Measurements from ENCODE around the gene CEACAM8. TPM values are rescaled to one million over a fixed set of nuclear protein-coding genes. Genes with fewer than 3 reads are reported as not detected.

The CEACAM8 gene
- total RNA-seq, 4 donors from 2014 or later, result not detected

DNA sequence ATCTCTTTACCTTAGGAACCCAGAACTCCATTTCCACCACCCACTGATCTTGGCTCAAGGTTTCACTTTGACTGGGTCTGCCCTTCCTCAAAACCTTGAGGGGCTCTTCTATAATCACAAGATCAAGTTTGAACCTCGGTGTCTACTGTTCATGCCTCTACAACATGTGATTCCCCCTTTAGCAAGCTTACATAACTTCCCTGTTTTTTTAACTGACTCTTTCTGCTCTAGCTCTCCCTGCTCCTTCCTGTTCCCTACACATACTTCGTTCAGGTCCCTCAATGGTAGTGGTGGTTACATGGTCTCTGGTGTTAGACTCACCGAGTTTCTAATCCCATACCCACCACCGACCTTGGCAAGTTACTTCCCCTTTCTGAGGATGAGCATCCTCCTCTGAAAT, 26.7 kb downstream of the CEACAM8 start:
- H3K36me3 ChIP-seq, result no peaks in the 10 kb centered on the region
- DNase-seq, result no peak
- TF ChIP-seq POLR2A (IDR thresholded peaks at IDR 0.05), result no peak
- TF ChIP-seq, protein P1, sequence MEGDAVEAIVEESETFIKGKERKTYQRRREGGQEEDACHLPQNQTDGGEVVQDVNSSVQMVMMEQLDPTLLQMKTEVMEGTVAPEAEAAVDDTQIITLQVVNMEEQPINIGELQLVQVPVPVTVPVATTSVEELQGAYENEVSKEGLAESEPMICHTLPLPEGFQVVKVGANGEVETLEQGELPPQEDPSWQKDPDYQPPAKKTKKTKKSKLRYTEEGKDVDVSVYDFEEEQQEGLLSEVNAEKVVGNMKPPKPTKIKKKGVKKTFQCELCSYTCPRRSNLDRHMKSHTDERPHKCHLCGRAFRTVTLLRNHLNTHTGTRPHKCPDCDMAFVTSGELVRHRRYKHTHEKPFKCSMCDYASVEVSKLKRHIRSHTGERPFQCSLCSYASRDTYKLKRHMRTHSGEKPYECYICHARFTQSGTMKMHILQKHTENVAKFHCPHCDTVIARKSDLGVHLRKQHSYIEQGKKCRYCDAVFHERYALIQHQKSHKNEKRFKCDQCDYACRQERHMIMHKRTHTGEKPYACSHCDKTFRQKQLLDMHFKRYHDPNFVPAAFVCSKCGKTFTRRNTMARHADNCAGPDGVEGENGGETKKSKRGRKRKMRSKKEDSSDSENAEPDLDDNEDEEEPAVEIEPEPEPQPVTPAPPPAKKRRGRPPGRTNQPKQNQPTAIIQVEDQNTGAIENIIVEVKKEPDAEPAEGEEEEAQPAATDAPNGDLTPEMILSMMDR (IDR thresholded peaks at IDR 0.05), result no peak
- H3K4me1 ChIP-seq, result no peaks in the 10 kb centered on the region
- no peak overlapping the region for H3K4me3 ChIP-seq
- H3K27me3 ChIP-seq, result no peaks in the 10 kb centered on the region
- no peak overlapping the region for H3K27ac ChIP-seq
- H3K9me3 ChIP-seq, result no peaks in the 10 kb centered on the region

DNA sequence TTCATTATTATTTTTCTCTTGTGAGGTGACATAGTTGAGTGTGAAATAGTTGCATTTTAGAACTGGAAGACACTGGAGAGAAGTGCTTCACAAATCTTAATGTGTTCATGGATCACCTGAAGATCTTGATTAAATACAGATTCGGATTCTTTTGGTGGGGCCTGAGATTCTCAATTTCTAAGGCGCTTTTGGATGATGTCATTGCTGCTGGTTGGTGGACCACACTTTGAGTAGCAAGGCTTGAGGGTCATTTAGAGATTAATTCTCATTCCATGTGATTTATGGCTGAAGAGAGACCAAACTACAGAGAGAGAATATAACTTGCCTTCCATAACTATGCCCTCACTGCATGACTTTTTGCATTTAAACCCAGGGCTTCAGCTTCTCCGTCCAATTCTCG, 27.2 kb downstream of the CEACAM8 start:
- Histone ChIP-seq H3K9me3 (no peaks in the 10 kb centered on the region), H3K27ac (no peak overlapping the region), H3K4me3 (no peak overlapping the region), H3K36me3 (no peaks in the 10 kb centered on the region), H3K4me1 (no peaks in the 10 kb centered on the region), H3K27me3 (no peaks in the 10 kb centered on the region)
- TF ChIP-seq, protein P1 (IDR thresholded peaks at IDR 0.05), result no peak
- no peak for TF ChIP-seq POLR2A (IDR thresholded peaks at IDR 0.05)
- no peak for DNase-seq

DNA sequence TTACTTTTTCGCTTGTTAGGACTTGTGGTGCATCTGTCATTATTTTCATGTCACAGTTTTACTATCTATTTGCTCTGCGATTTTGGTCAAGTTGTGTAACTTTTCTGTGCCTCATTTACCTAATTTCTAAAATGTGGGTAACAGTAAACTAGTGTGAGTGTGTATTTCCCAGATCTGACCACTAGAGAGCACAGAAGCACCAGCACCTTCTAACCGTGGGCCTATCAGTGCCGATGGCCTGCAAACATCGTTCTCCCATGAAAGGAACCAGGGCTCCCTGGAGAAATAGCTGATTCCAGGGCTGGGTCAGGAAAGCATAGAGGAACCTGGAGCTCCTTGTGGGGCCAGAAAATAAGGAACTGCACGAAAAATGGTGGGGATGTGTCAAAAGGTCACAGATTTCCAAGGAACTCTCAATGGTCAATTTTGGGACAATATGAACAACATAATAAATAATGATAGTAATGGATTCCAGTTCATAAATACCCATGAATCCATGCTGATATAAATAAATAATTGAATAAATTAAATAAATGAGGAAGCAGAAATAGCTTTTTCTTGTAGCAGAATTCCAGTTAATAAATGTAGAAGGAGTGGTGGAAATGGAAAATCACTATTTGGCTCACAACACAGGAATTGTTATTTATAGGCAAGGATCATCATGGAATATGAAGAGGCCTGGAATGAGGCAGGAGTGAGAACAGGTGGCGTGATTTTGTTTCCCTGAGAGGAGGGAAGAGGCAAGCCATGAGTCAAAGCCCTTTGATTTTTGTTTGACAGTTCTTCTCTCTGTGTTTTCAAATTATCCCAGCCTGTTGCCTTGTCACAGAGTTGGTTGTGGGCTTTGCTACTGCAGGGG, 31.1 kb downstream of the CEACAM8 start:
- no peak overlapping the region for H3K27ac ChIP-seq
- H3K36me3 ChIP-seq, result no peaks in the 10 kb centered on the region
- H3K9me3 ChIP-seq, result no peaks in the 10 kb centered on the region
- TF ChIP-seq, protein P1 (IDR thresholded peaks at IDR 0.05), result peak; percentile 20 to 74 (median 66)
- TF ChIP-seq POLR2A (IDR thresholded peaks at IDR 0.05), result no peak
- H3K4me1 ChIP-seq, result no peaks in the 10 kb centered on the region
- DNase-seq, result peak in 1 of 3 donors; percentile 64
- H3K27me3 ChIP-seq, result no peaks in the 10 kb centered on the region
- no peak overlapping the region for H3K4me3 ChIP-seq

DNA sequence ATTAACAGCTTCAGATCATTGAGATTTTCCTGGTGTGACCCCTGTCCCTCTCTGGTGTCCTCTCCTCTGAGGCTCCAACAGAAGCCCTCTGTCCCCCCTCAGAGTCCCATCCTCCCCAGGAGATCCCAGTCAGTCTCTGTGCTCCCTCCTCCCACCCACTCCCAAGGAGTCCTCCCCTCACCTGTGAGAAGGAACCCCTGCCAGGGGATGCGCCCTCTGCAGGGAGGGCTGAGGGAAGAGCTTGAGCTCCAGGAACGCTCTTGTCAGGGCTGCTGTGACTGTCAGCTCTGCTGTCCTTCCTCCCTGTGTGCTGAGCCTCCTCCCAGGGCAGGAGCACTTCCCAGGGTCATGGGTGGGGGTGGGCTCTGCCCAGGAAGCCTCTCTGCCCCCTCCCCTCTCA, 33.2 kb downstream of the CEACAM8 start:
- no peak for DNase-seq
- TF ChIP-seq POLR2A (IDR thresholded peaks at IDR 0.05), result no peak
- TF ChIP-seq, protein P1 (IDR thresholded peaks at IDR 0.05), result no peak
- H3K36me3 ChIP-seq, result no peaks in the 10 kb centered on the region
- no peaks in the 10 kb centered on the region for H3K4me1 ChIP-seq
- no peak overlapping the region for H3K27ac ChIP-seq
- H3K27me3 ChIP-seq, result no peaks in the 10 kb centered on the region
- no peak overlapping the region for H3K4me3 ChIP-seq
- H3K9me3 ChIP-seq, result no peaks in the 10 kb centered on the region

DNA sequence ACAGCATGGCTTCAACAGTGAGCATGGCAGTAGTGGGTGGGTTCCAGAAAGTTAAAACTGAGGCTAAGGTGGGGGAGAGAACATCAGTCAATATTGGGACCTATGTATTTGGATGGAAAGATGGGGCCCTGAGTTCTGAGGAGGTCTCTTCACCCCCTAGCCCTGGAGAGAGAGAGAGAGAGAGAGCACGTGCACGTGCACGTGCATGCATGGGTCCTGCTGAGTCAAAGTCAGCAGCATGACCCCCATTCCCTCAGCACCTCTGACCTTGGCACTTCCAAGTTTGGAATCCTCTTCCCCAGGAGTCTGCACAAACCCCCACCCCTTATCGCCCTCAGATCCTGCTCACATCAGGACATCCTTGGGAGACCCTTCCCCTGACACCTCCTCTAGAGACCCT, 34.0 kb downstream of the CEACAM8 start:
- H3K4me1 ChIP-seq, result no peaks in the 10 kb centered on the region
- TF ChIP-seq, protein P1 (IDR thresholded peaks at IDR 0.05), result no peak
- TF ChIP-seq POLR2A (IDR thresholded peaks at IDR 0.05), result no peak
- no peaks in the 10 kb centered on the region for H3K9me3 ChIP-seq
- no peak overlapping the region for H3K27ac ChIP-seq
- no peak overlapping the region for H3K4me3 ChIP-seq
- no peaks in the 10 kb centered on the region for H3K27me3 ChIP-seq
- H3K36me3 ChIP-seq, result no peaks in the 10 kb centered on the region
- DNase-seq, result no peak
